ENCODE data around the gene HAUS3. TPM values are rescaled to one million over a fixed set of nuclear protein-coding genes. Genes with fewer than 3 reads are reported as not detected.

HAUS3 gene
- total RNA-seq, 1 donor from 2014 or later: 24.4 TPM

- Histone ChIP-seq H3K36me3 (no peaks in the 10 kb centered on the region), H4K20me1 (ENCODE audit: low read depth) (no peaks in the 10 kb centered on the region), H3K27me3 (no peaks in the 10 kb centered on the region), H3K4me1 (peaks cover 30% of the 10 kb centered on the region), H3K9ac (no peak overlapping the region), H2AFZ (replicated peaks) (no peak overlapping the region), H3K4me3 (no peak overlapping the region), H3K4me2 (no peak overlapping the region), H3F3A (ENCODE audit: low read depth) (peaks cover 20% of the 10 kb centered on the region), H3K27ac (no peak overlapping the region), H3K79me2 (ENCODE audit: low read depth) (no peaks in the 10 kb centered on the region), H3K9me3 (ENCODE audit: low read depth) (no peaks in the 10 kb centered on the region)
- Mint-ChIP-seq H3K27ac (no peak overlapping the region), H3K36me3 (no peaks in the 10 kb centered on the region), H3K9me3 (no peaks in the 10 kb centered on the region), H3K4me1 (peaks cover 23% of the 10 kb centered on the region), H3K4me3 (no peak overlapping the region), H3K27me3 (ENCODE audit: insufficient read depth, low read depth) (peaks cover 5% of the 10 kb centered on the region)
- TF ChIP-seq EZH2 (IDR thresholded peaks at IDR 0.05) (no peak), EZH2phosphoT487 (IDR thresholded peaks at IDR 0.05) (no peak), CTCF (IDR thresholded peaks at IDR 0.05) (no peak)
- DNase-seq (ENCODE audit: low spot score): no peak
Observed at GRCh38 chr4:2266821-2267220, 24.9 kb upstream of the HAUS3 start.

GRCh38 chr4:2266181-2266580 is 24.3 kb upstream of the HAUS3 start:
- no peak overlapping the region for H3K27ac Mint-ChIP-seq
- H3K36me3 ChIP-seq: no peaks in the 10 kb centered on the region
- no peak overlapping the region for H3K27ac ChIP-seq
- no peak overlapping the region for H3K9ac ChIP-seq
- peaks cover 5% of the 10 kb centered on the region for H3K27me3 Mint-ChIP-seq (ENCODE audit: insufficient read depth, low read depth)
- H3K9me3 Mint-ChIP-seq: no peaks in the 10 kb centered on the region
- peaks cover 23% of the 10 kb centered on the region for H3K4me1 Mint-ChIP-seq
- H3K4me3 Mint-ChIP-seq: peak overlapping the region; percentile 15
- H3K79me2 ChIP-seq (ENCODE audit: low read depth): peaks cover under 1% of the 10 kb centered on the region
- TF ChIP-seq EZH2phosphoT487 (IDR thresholded peaks at IDR 0.05): no peak
- TF ChIP-seq CTCF (IDR thresholded peaks at IDR 0.05): no peak
- TF ChIP-seq EZH2 (IDR thresholded peaks at IDR 0.05): no peak
- no peak overlapping the region for H2AFZ ChIP-seq (replicated peaks)
- no peaks in the 10 kb centered on the region for H3K36me3 Mint-ChIP-seq
- H3K27me3 ChIP-seq: no peaks in the 10 kb centered on the region
- DNase-seq (ENCODE audit: low spot score): no peak
- peaks cover 20% of the 10 kb centered on the region for H3F3A ChIP-seq (ENCODE audit: low read depth)
- no peak overlapping the region for H3K4me3 ChIP-seq
- H3K4me1 ChIP-seq: peaks cover 30% of the 10 kb centered on the region
- no peak overlapping the region for H3K4me2 ChIP-seq
- no peaks in the 10 kb centered on the region for H3K9me3 ChIP-seq (ENCODE audit: low read depth)
- H4K20me1 ChIP-seq (ENCODE audit: low read depth): peaks cover under 1% of the 10 kb centered on the region

GRCh38 chr4:2265113-2266110 is 23.5 kb upstream of the HAUS3 start:
- H3K79me2 ChIP-seq (ENCODE audit: low read depth): peaks cover 8% of the 10 kb centered on the region
- no peaks in the 10 kb centered on the region for H3K27me3 ChIP-seq
- Mint-ChIP-seq H3K4me3 (peak overlapping the region; percentile 50), H3K36me3 (no peaks in the 10 kb centered on the region), H3K9me3 (no peaks in the 10 kb centered on the region), H3K27ac (peak overlapping the region; percentile 29), H3K4me1 (peaks cover 23% of the 10 kb centered on the region), H3K27me3 (ENCODE audit: insufficient read depth, low read depth) (peaks cover 5% of the 10 kb centered on the region)
- no peak overlapping the region for H3K4me3 ChIP-seq
- H4K20me1 ChIP-seq (ENCODE audit: low read depth): peaks cover 8% of the 10 kb centered on the region
- H3K27ac ChIP-seq: no peak overlapping the region
- DNase-seq (ENCODE audit: low spot score): no peak
- H3K9ac ChIP-seq: no peak overlapping the region
- H3K36me3 ChIP-seq: no peaks in the 10 kb centered on the region
- TF ChIP-seq EZH2 (IDR thresholded peaks at IDR 0.05) (no peak), CTCF (IDR thresholded peaks at IDR 0.05) (no peak), EZH2phosphoT487 (IDR thresholded peaks at IDR 0.05) (no peak)
- peaks cover 20% of the 10 kb centered on the region for H3F3A ChIP-seq (ENCODE audit: low read depth)
- H3K4me2 ChIP-seq: no peak overlapping the region
- no peaks in the 10 kb centered on the region for H3K9me3 ChIP-seq (ENCODE audit: low read depth)
- H2AFZ ChIP-seq (replicated peaks): no peak overlapping the region
- H3K4me1 ChIP-seq: peaks cover 34% of the 10 kb centered on the region

Measured in neural progenitor cell (in vitro differentiated cells).